MM.1S (cell line): ENCODE results near the gene UGT2A3.

Source experiments
- DNase-seq: peaks from one replicate; pipeline ENCODE4 v3.0.0-alpha.2; 2015
- H2AFZ ChIP-seq: fragments of 300-600 bp; sonication (generic); 2 replicates; pipeline ENCODE4 v1.6.0; 2016; ENCODE audit warnings: antibody characterized with exemption, low read length
- H3F3A ChIP-seq: fragments of 300-600 bp; sonication (generic); 2 replicates; pipeline ENCODE4 v1.6.1; 2016; ENCODE audit warnings: mild to moderate bottlenecking, antibody characterized with exemption, low read length, moderate library complexity, mixed read lengths; ENCODE audit not compliant: insufficient read depth
- H3K27ac ChIP-seq: fragments of 300-600 bp; sonication (generic); 2 replicates; pipeline ENCODE4 v1.5.1; 2016; ENCODE audit warnings: mild to moderate bottlenecking, low read length
- H3K27me3 ChIP-seq: fragments of 300-600 bp; sonication (generic); replicated peaks from 2 replicates; pipeline ENCODE4 v1.6.0; 2016; ENCODE audit warnings: low read length; ENCODE audit not compliant: insufficient read depth
- H3K36me3 ChIP-seq: fragments of 300-600 bp; sonication (generic); replicated peaks from 2 replicates; pipeline ENCODE4 v1.6.1; 2016; ENCODE audit warnings: mild to moderate bottlenecking, low read length, mixed read lengths; ENCODE audit not compliant: insufficient read depth
- H3K4me1 ChIP-seq: fragments of 300-600 bp; sonication (generic); 2 replicates; pipeline ENCODE4 v1.6.1; 2016; ENCODE audit warnings: low read length, mixed read lengths
- H3K4me2 ChIP-seq: fragments of 300-600 bp; sonication (generic); 2 replicates; pipeline ENCODE4 v1.6.0; 2016; ENCODE audit warnings: low read depth, low read length
- H3K4me3 ChIP-seq: fragments of 300-600 bp; sonication (generic); 2 replicates; pipeline ENCODE4 v1.5.1; 2016; ENCODE audit warnings: low read length, mixed read lengths
- H3K79me2 ChIP-seq: fragments of 300-600 bp; sonication (generic); 2 replicates; pipeline ENCODE4 v1.6.1; 2016; ENCODE audit warnings: mixed run types, low read length, mixed read lengths
- H3K9ac ChIP-seq: fragments of 300-600 bp; sonication (generic); 2 replicates; pipeline ENCODE4 v1.6.1; 2016; ENCODE audit warnings: low read length, mixed read lengths
- H3K9me2 ChIP-seq: fragments of 300-600 bp; sonication (generic); replicated peaks from 2 replicates; pipeline ENCODE4 v1.6.1; 2016; ENCODE audit warnings: mild to moderate bottlenecking, low read length, mixed read lengths; ENCODE audit not compliant: insufficient read depth
- H3K9me3 ChIP-seq: fragments of 300-600 bp; sonication (generic); replicated peaks from 2 replicates; pipeline ENCODE4 v1.6.1; 2016; ENCODE audit warnings: mild to moderate bottlenecking, low read length, mixed read lengths; ENCODE audit not compliant: insufficient read depth
- H4K20me1 ChIP-seq: fragments of 300-600 bp; sonication (generic); 2 replicates; pipeline ENCODE4 v1.6.1; 2016; ENCODE audit warnings: mild to moderate bottlenecking, low read length, moderate library complexity, mixed read lengths; ENCODE audit not compliant: insufficient read depth
- EZH2 ChIP-seq: fragments of 300-600 bp; sonication (generic); optimal IDR thresholded peaks from 2 replicates; pipeline ENCODE3; 2017; ENCODE audit warnings: low read depth, mild to moderate bottlenecking, antibody characterized with exemption, low read length, mixed read lengths
- EZH2phosphoT487 ChIP-seq: fragments of 300-600 bp; sonication (generic); IDR thresholded peaks from 2 replicates; pipeline ENCODE4 v1.6.1; 2018; ENCODE audit warnings: antibody characterized with exemption, low read length
- TF ChIP-seq, protein P1 (sequence below): fragments of 300-600 bp; sonication (generic); IDR thresholded peaks from 2 replicates; pipeline ENCODE4 v1.5.1; 2016; ENCODE audit warnings: antibody characterized with exemption, low read length, mixed read lengths

Gene UGT2A3

DNA sequence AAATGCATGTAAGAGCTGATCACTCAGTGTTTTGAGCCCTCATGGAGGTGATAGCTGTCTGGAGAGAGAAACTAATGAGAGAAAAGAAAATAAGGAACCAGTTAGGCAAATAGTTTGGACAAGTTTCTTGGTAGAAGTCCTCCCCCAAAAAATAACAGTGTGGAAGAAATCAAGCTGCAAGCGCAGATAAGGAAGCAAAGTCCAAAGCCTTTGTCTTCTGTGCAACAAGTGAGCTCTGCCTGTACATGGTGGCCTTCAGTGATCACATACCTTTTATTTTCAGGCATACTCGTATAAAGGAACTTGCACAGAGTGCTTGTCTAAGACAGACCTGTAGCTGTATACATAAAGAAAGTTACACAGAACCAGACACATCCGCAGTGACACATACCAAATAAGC lies 2.5 kb upstream of the UGT2A3 start:
- Histone ChIP-seq H3F3A (no peaks in the 10 kb centered on the region), H3K27ac (no peak overlapping the region), H3K27me3 (no peaks in the 10 kb centered on the region), H3K4me2 (no peak overlapping the region), H3K36me3 (no peaks in the 10 kb centered on the region), H3K79me2 (no peaks in the 10 kb centered on the region), H3K4me3 (no peak overlapping the region), H2AFZ (no peak overlapping the region), H3K4me1 (no peaks in the 10 kb centered on the region), H3K9ac (no peak overlapping the region), H4K20me1 (no peaks in the 10 kb centered on the region), H3K9me3 (no peaks in the 10 kb centered on the region), H3K9me2 (no peaks in the 10 kb centered on the region)
- TF ChIP-seq EZH2, result no peak
- TF ChIP-seq EZH2phosphoT487, result no peak
- TF ChIP-seq, protein P1, sequence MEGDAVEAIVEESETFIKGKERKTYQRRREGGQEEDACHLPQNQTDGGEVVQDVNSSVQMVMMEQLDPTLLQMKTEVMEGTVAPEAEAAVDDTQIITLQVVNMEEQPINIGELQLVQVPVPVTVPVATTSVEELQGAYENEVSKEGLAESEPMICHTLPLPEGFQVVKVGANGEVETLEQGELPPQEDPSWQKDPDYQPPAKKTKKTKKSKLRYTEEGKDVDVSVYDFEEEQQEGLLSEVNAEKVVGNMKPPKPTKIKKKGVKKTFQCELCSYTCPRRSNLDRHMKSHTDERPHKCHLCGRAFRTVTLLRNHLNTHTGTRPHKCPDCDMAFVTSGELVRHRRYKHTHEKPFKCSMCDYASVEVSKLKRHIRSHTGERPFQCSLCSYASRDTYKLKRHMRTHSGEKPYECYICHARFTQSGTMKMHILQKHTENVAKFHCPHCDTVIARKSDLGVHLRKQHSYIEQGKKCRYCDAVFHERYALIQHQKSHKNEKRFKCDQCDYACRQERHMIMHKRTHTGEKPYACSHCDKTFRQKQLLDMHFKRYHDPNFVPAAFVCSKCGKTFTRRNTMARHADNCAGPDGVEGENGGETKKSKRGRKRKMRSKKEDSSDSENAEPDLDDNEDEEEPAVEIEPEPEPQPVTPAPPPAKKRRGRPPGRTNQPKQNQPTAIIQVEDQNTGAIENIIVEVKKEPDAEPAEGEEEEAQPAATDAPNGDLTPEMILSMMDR, result no peak
- DNase-seq, result no peak

DNA sequence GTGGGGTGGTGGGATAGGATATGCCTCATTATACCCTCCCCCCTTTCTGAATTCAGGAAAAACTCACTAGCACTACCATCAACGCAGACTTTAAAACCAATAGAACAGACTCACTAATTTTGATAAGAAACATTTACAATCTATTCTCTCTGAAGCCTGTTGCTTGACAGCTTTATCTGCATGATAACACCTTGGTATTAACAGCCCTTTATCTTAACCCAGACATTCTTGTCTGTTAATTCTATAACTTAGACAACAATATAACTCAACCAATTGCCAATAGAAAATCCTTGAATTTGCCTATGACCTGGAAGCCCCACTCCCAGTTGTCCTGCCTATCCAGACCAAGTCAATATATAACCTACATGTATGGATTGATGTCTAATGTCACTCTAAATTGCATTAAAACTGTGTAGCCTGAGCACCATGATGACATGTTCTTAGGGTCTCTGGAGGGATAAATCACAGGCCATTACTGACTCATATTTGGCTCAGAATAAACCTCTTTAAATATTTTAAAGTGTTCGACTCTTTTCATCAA lies 1.5 kb upstream of the UGT2A3 start:
- Histone ChIP-seq H3F3A (no peaks in the 10 kb centered on the region), H3K9ac (no peak overlapping the region), H3K4me2 (no peak overlapping the region), H2AFZ (no peak overlapping the region), H3K36me3 (no peaks in the 10 kb centered on the region), H3K9me2 (no peaks in the 10 kb centered on the region), H3K27me3 (no peaks in the 10 kb centered on the region), H4K20me1 (no peaks in the 10 kb centered on the region), H3K9me3 (no peaks in the 10 kb centered on the region), H3K4me1 (no peaks in the 10 kb centered on the region), H3K4me3 (no peak overlapping the region), H3K79me2 (no peaks in the 10 kb centered on the region), H3K27ac (no peak overlapping the region)
- DNase-seq, result no peak
- TF ChIP-seq, protein P1, result no peak
- TF ChIP-seq EZH2 (no peak), EZH2phosphoT487 (no peak)

DNA sequence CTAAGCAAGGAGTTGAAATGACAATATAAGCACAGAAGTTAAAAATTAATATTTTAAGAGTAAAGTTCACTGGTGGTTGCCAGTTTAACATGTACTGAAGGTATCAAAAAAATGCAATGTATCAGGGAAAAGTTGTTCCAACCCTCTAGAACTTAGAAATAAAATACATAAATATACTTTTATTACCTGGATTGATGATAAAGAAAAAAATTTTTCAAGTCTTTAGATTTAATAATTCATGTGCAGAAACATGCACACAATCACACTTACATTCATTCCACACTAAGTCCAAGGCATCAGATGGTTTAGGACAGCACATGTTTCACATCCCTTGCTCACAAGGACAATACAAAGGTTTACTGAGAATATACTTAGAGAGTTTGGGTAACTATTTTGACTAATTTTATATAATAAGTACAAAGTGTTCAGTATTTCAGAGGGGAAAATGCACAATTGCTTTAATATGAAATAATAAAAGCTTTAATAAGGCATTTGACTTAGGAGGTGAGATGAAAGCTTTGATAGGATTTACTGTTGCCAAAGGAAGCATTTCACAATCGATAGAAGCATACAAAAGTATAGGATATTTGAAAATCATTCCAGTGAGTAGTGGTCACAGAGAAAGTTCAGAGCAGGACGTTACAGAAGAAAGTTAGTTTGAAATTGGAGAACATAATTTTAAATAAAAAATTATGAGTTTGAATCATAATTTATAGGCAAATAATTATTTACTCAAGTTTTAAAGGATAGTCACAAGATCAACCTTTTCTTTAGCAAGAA lies 392 bp upstream of the UGT2A3 start:
- TF ChIP-seq, protein P1, result no peak
- TF ChIP-seq EZH2phosphoT487 (no peak), EZH2 (no peak)
- Histone ChIP-seq H3K36me3 (no peaks in the 10 kb centered on the region), H3K79me2 (no peaks in the 10 kb centered on the region), H3K4me3 (no peak overlapping the region), H3K27me3 (no peaks in the 10 kb centered on the region), H3K4me2 (no peak overlapping the region), H3K27ac (no peak overlapping the region), H2AFZ (no peak overlapping the region), H4K20me1 (no peaks in the 10 kb centered on the region), H3F3A (no peaks in the 10 kb centered on the region), H3K9ac (no peak overlapping the region), H3K9me3 (no peaks in the 10 kb centered on the region), H3K4me1 (no peaks in the 10 kb centered on the region), H3K9me2 (no peaks in the 10 kb centered on the region)
- no peak for DNase-seq
